ENCODE results near the gene NRCAM. TPM values are rescaled to one million over a fixed set of nuclear protein-coding genes. Genes with fewer than 3 reads are reported as not detected.

NRCAM gene
- total and polyA plus RNA-seq, 2 of the 8 experiments (the other 6 are each of a cell fraction or from before 2014, with no cell fraction given): 2.7 to 3.8 TPM

- TF ChIP-seq RXRA (IDR thresholded peaks at IDR 0.05; ENCODE audit: insufficient read depth, low read depth, low read length): no peak
- TF ChIP-seq GTF2F1 (IDR thresholded peaks at IDR 0.05; ENCODE audit: borderline replicate concordance, low read depth, low read length): no peak
- no peak for TF ChIP-seq MAX (IDR thresholded peaks at IDR 0.05)
- no peak for TF ChIP-seq CBX8 (IDR thresholded peaks at IDR 0.05; ENCODE audit: borderline replicate concordance, low read depth, low read length)
These were observed 171.8 kb downstream of the NRCAM start (continued) for GRCh38 chr7:108284349-108285002.

Measured in H1 (cell line).